ENCODE results near the gene GRP. TPM values are rescaled to one million over a fixed set of nuclear protein-coding genes. Genes with fewer than 3 reads are reported as not detected.
A peak's percentile ranks its signal among the peaks of the same experiment; 100 is the strongest.

The GRP gene
- total RNA-seq, 1 experiment from 2014 or later: not detected

- Histone ChIP-seq H3K27ac (ENCODE audit: insufficient read length, low read depth, low read length) (no peak overlapping the region), H2BK20ac (ENCODE audit: low read depth, low read length, poor library complexity, severe bottlenecking) (no peak overlapping the region), H3K79me2 (ENCODE audit: insufficient read depth, low read length) (no peaks in the 10 kb centered on the region), H3K14ac (ENCODE audit: insufficient read depth, low read length) (no peak overlapping the region), H4K91ac (ENCODE audit: insufficient read length, low read depth, low read length) (no peak overlapping the region), H3K27me3 (ENCODE audit: insufficient read depth, low read length) (no peaks in the 10 kb centered on the region), H2BK12ac (ENCODE audit: insufficient read length, low read depth, low read length) (no peak overlapping the region), H3K23ac (ENCODE audit: insufficient read length, low read depth, low read length) (no peak overlapping the region), H3K79me1 (ENCODE audit: insufficient read depth, low read depth, low read length, poor library complexity, severe bottlenecking) (no peaks in the 10 kb centered on the region), H3K9ac (ENCODE audit: extremely low read depth, insufficient read length, low read length) (no peak overlapping the region), H2BK15ac (ENCODE audit: low read depth, low read length) (no peak overlapping the region), H4K5ac (ENCODE audit: insufficient read length, low read depth, low read length) (no peak overlapping the region), H2AK5ac (ENCODE audit: insufficient read length, low read length) (no peak overlapping the region), H3K18ac (ENCODE audit: insufficient read length, low read depth, low read length) (no peak overlapping the region), H3K9me3 (ENCODE audit: control insufficient read depth, low read depth, low read length) (no peaks in the 10 kb centered on the region), H2BK5ac (ENCODE audit: insufficient read length, low read length) (no peak overlapping the region), H3K23me2 (ENCODE audit: insufficient read length, low read depth, low read length, poor library complexity, severe bottlenecking) (no peaks in the 10 kb centered on the region), H3K56ac (ENCODE audit: insufficient read length, low read depth, low read length) (no peak overlapping the region), H3K4ac (ENCODE audit: low read depth, low read length) (no peak overlapping the region), H4K20me1 (ENCODE audit: control insufficient read depth, insufficient read depth, insufficient read length) (no peaks in the 10 kb centered on the region), H4K8ac (replicated peaks; ENCODE audit: insufficient read length, low read depth, low read length) (no peak overlapping the region), H2BK120ac (ENCODE audit: low read depth, low read length, poor library complexity, severe bottlenecking) (no peak overlapping the region), H3K4me2 (ENCODE audit: insufficient read depth, insufficient read length, low read length) (no peak overlapping the region), H2AFZ (ENCODE audit: low read length) (no peak overlapping the region), H3T11ph (ENCODE audit: low read length) (no peak overlapping the region), H3K4me1 (ENCODE audit: insufficient read depth, low read length) (no peaks in the 10 kb centered on the region)
- TF ChIP-seq CTCF (conservative IDR thresholded peaks at IDR 0.05): no peak
- Mint-ChIP-seq H3K4me1 (peaks cover 2% of the 10 kb centered on the region in 2 experiments; a peak in 1 of 4 replicates), H3K27me3 (ENCODE audit: low read depth) (peaks cover 49% of the 10 kb centered on the region), H3K27ac (no peak overlapping the region), H3K9me3 (peaks cover 0 to 2% of the 10 kb centered on the region in 2 experiments; a peak in 2 of 5 replicates), H3K36me3 (ENCODE audit: insufficient read depth in 1 of 3, low read depth in 3 of 3) (no peaks in the 10 kb centered on the region), H3K4me3 (no peak overlapping the region)
- no CpG with 5 or more reads among the region's 5 CpGs for WGBS (ENCODE audit: extremely low coverage, insufficient read length, low lambda C conversion rate)
- DNase-seq: peak; percentile 81
Observed at GRCh38 chr18:59232309-59233016, 12.5 kb downstream of the GRP start.

All from H9 (cell line).